PC-9 (cell line): ENCODE measurements around the gene ERBB2. TPM values are rescaled to one million over a fixed set of nuclear protein-coding genes. Genes with fewer than 3 reads are reported as not detected.

Source experiments
- BruUV-seq: library from RNA; stranded (reverse); fragments of 400-500 nt; replicated peaks from 2 replicates; lab custom pipeline; 2021; lab: Mats Ljungman, UMichigan
- CTCF ChIA-PET: fragments of 300-600 bp; sonication (Branson Sonifier 250); formaldehyde crosslinking; loops from one replicate; lab custom pipeline; 2022; ENCODE audit warnings: antibody characterized with exemption; lab: Charles Lee
- POLR2A ChIA-PET: fragments of 300-600 bp; sonication (Branson Sonifier 250); formaldehyde crosslinking; loops from one replicate; lab custom pipeline; 2022; ENCODE audit warnings: antibody characterized with exemption; ENCODE audit not compliant: unreplicated experiment; lab: Charles Lee
- DNase-seq, 2 experiments: peaks; one replicate each; pipeline versions ENCODE4 v3.0.0 to v3.0.0-alpha.2; 2015 to 2022; ENCODE audit warnings: mixed read lengths in 1 of 2
- H2AFZ ChIP-seq: fragments of 200-600 bp; sonication (generic); 2 replicates; pipeline ENCODE4 v1.8.1; 2017; ENCODE audit warnings: antibody characterized with exemption
- H3F3A ChIP-seq: fragments of 200-600 bp; sonication (generic); 2 replicates; pipeline ENCODE4 v1.8.1; 2017; ENCODE audit warnings: antibody characterized with exemption, mild to moderate bottlenecking, low read depth; ENCODE audit not compliant: insufficient read depth
- H3K27ac ChIP-seq: fragments of 200-600 bp; sonication (generic); 2 replicates; pipeline ENCODE4 v1.6.1; 2016; ENCODE audit warnings: mixed run types
- H3K27me3 ChIP-seq: fragments of 200-600 bp; sonication (generic); 2 replicates; pipeline ENCODE4 v1.6.1; 2016; ENCODE audit warnings: low read depth, mixed run types; ENCODE audit not compliant: insufficient read depth
- H3K36me3 ChIP-seq: fragments of 200-600 bp; sonication (generic); 2 replicates; pipeline ENCODE4 v1.6.1; 2016; ENCODE audit warnings: low read depth, mixed run types
- H3K4me1 ChIP-seq: fragments of 200-600 bp; sonication (generic); replicated peaks from 2 replicates; pipeline ENCODE4 v1.6.1; 2016; ENCODE audit warnings: mixed run types; ENCODE audit not compliant: insufficient read depth
- H3K4me2 ChIP-seq: fragments of 200-600 bp; sonication (generic); 2 replicates; pipeline ENCODE4 v1.6.1; 2017; ENCODE audit warnings: mixed run types
- H3K4me3 ChIP-seq: fragments of 200-600 bp; sonication (generic); 2 replicates; pipeline ENCODE4 v1.6.1; 2016; ENCODE audit warnings: mixed run types
- H3K79me2 ChIP-seq: fragments of 200-600 bp; sonication (generic); 2 replicates; pipeline ENCODE4 v1.6.1; 2017; ENCODE audit warnings: low read depth, mixed run types
- H3K9me2 ChIP-seq: fragments of 200-600 bp; sonication (generic); 2 replicates; pipeline ENCODE4 v1.8.1; 2017; ENCODE audit warnings: mild to moderate bottlenecking; ENCODE audit not compliant: insufficient read depth
- H3K9me3 ChIP-seq: fragments of 200-600 bp; sonication (generic); 2 replicates; pipeline ENCODE4 v1.8.1; 2016; ENCODE audit warnings: low read depth; ENCODE audit not compliant: insufficient read depth
- H4K20me1 ChIP-seq: fragments of 200-600 bp; sonication (generic); 2 replicates; pipeline ENCODE4 v1.8.1; 2017; ENCODE audit not compliant: insufficient read depth
- CTCF ChIP-seq: fragments of 200-600 bp; sonication (generic); conservative IDR thresholded peaks from 2 replicates; pipeline ENCODE4 v1.6.1; 2017; ENCODE audit warnings: mixed run types, antibody characterized with exemption, mild to moderate bottlenecking, moderate library complexity
- EZH2 ChIP-seq: fragments of 200-600 bp; sonication (generic); IDR thresholded peaks from 2 replicates; pipeline ENCODE4 v1.8.0; 2017; ENCODE audit warnings: antibody characterized with exemption, low read depth
- intact Hi-C: fragments of 100-400 bp; cut with micrococcal nuclease; formaldehyde crosslinking; loops from one replicate; pipeline ENCODE4 v1.10.0; 2022; ENCODE audit not compliant: unreplicated experiment
- total RNA-seq: library from RNA; stranded (reverse); gene quantifications from 2 replicates; pipeline ENCODE4 v1.2.3, GENCODE V29; 2021

ERBB2 gene
- total RNA-seq, 1 experiment from 2014 or later, result 90.6 TPM

- H3K79me2 ChIP-seq, result no peaks in the 10 kb centered on the region
- H2AFZ ChIP-seq, result peak overlapping the region; percentile 86
- CTCF ChIA-PET, result interaction anchor here (2.7 kb wide), 1 partner anchor 132 kb away, joined by 9 read pairs; no protein-coding TSS in a partner anchor
- H3K4me3 ChIP-seq, result peak overlapping the region; percentile 78
- peak overlapping the region; percentile 56 for H3K27ac ChIP-seq
- no peak for TF ChIP-seq EZH2
- no peak for TF ChIP-seq CTCF
- no peaks in the 10 kb centered on the region for H3K27me3 ChIP-seq
- POLR2A ChIA-PET, result no interaction called here
- no peaks in the 10 kb centered on the region for H3K36me3 ChIP-seq
- H3K4me2 ChIP-seq, result peak overlapping the region; percentile 82
- H4K20me1 ChIP-seq, result no peaks in the 10 kb centered on the region
- no peaks in the 10 kb centered on the region for H3K9me3 ChIP-seq
- peaks cover 31% of the 10 kb centered on the region; the same call in 1 of the 2 replicates for H3F3A ChIP-seq
- no TSS peak for BruUV-seq
- peaks cover 47% of the 10 kb centered on the region for H3K4me1 ChIP-seq
- peak in 1 of 2 experiments; percentile 43 for DNase-seq
- no peaks in the 10 kb centered on the region for H3K9me2 ChIP-seq
- intact Hi-C loops, result loop anchor here (1.0 to 10.0 kb wide), 6 partner anchors 46 to 227 kb away; partner anchors contain the start of genes LRRC3C, ORMDL3 and PSMD3
These were observed 53.8 kb downstream of the ERBB2 start for GRCh38 chr17:39753514-39754160.

GRCh38 chr17:39754161-39754957 lies 54.5 kb downstream of the ERBB2 start:
- H3K27me3 ChIP-seq, result no peaks in the 10 kb centered on the region
- ChIA-PET POLR2A (no interaction called here), CTCF (interaction anchor here (0.6 to 2.7 kb wide), 3 partner anchors 133 to 951 kb away, joined by 3 to 9 read pairs (median 8); no protein-coding TSS in a partner anchor)
- H3K9me3 ChIP-seq, result no peaks in the 10 kb centered on the region
- H3K9me2 ChIP-seq, result no peaks in the 10 kb centered on the region
- no peaks in the 10 kb centered on the region for H4K20me1 ChIP-seq
- peak overlapping the region; percentile 78 for H3K4me3 ChIP-seq
- intact Hi-C loops, result loop anchor here (1.0 to 10.0 kb wide), 6 partner anchors 47 to 226 kb away; partner anchors contain the start of genes LRRC3C, ORMDL3 and PSMD3
- peak overlapping the region; percentile 63 for H3K27ac ChIP-seq
- peak overlapping the region; percentile 82 for H3K4me2 ChIP-seq
- H3K79me2 ChIP-seq, result no peaks in the 10 kb centered on the region
- H3K4me1 ChIP-seq, result peaks cover 47% of the 10 kb centered on the region
- DNase-seq, result peak; percentile 74 to 98
- no peaks in the 10 kb centered on the region for H3K36me3 ChIP-seq
- no peak for TF ChIP-seq EZH2
- peak; percentile 87 for TF ChIP-seq CTCF
- no TSS peak for BruUV-seq
- peaks cover 23% of the 10 kb centered on the region; the same call in 1 of the 2 replicates for H3F3A ChIP-seq
- peak overlapping the region; percentile 97 for H2AFZ ChIP-seq

- Histone ChIP-seq H2AFZ (peak overlapping the region; percentile 97), H4K20me1 (no peaks in the 10 kb centered on the region), H3K36me3 (no peaks in the 10 kb centered on the region), H3K79me2 (no peaks in the 10 kb centered on the region), H3K9me2 (no peaks in the 10 kb centered on the region), H3K27ac (peak overlapping the region; percentile 63), H3K4me1 (peaks cover 40% of the 10 kb centered on the region), H3K4me2 (peak overlapping the region; percentile 82), H3K4me3 (peak overlapping the region; percentile 78; the same call in 1 of the 2 replicates), H3F3A (peaks cover 17% of the 10 kb centered on the region; the same call in 1 of the 2 replicates), H3K27me3 (no peaks in the 10 kb centered on the region), H3K9me3 (no peaks in the 10 kb centered on the region)
- TF ChIP-seq EZH2 (no peak), CTCF (no peak)
- POLR2A ChIA-PET, result no interaction called here
- TSS peak; percentile 79 for BruUV-seq
- no peak for DNase-seq
- intact Hi-C loops, result loop anchor here (1.0 to 10.0 kb wide), 6 partner anchors 48 to 225 kb away; partner anchors contain the start of genes LRRC3C, ORMDL3 and PSMD3
- CTCF ChIA-PET, result interaction anchor here (0.6 to 0.7 kb wide), 2 partner anchors 134 to 952 kb away, joined by 3 to 8 read pairs; no protein-coding TSS in a partner anchor
These were observed 55.2 kb downstream of the ERBB2 start for GRCh38 chr17:39754958-39755553.
